ENCODE measurements around the gene POLR3H.
"Not testable (repeated sequence)": the region's sequence is repeated elsewhere in the genome, so short reads cannot be mapped to it uniquely, and the experiment has no call there.

Gene POLR3H, protein sequence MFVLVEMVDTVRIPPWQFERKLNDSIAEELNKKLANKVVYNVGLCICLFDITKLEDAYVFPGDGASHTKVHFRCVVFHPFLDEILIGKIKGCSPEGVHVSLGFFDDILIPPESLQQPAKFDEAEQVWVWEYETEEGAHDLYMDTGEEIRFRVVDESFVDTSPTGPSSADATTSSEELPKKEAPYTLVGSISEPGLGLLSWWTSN

DNA sequence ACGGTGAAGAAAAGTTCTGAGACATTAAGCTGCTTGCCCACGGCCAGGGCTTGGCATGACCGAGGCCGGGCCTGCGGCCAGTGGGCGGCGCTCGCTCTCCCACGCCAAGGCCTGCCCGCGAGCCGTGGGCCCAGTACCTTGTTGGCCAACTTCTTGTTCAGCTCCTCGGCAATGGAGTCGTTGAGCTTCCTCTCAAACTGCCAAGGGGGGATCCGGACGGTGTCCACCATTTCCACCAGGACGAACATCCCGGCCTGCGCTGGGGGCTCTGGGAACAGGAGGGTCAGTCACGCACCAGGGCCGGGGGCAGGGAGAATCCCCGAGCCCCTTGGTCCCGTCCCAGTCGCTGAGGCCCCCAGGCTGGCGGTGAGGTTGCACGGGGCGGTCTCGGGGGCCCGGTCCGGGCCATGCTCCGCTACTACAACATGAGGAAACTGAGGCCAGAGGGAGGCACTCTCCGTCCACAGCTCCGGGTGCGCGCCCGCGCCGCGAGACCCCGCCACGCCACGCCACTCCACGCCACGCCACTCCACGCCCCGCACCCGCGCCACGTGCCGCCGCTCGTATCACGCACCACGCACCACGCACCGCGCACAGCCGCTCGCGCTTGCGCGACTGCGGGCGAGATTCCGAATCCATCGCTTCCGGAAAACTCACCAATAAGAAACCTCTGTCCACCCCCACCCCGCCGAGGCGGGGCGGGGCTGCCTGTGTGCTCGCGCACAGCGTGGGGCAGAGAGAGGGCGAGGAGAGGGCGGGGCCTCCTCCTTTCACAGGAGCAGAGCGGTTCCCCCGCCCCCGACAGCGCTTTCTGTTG is at the start of gene POLR3H:
POLR3H (minus strand) TSS at position 617 of the 817 bp plus-strand sequence; CDS start at position 248, 369 bp downstream.
- peak; percentile 74 to 99 (median 96) for DNase-seq

DNA sequence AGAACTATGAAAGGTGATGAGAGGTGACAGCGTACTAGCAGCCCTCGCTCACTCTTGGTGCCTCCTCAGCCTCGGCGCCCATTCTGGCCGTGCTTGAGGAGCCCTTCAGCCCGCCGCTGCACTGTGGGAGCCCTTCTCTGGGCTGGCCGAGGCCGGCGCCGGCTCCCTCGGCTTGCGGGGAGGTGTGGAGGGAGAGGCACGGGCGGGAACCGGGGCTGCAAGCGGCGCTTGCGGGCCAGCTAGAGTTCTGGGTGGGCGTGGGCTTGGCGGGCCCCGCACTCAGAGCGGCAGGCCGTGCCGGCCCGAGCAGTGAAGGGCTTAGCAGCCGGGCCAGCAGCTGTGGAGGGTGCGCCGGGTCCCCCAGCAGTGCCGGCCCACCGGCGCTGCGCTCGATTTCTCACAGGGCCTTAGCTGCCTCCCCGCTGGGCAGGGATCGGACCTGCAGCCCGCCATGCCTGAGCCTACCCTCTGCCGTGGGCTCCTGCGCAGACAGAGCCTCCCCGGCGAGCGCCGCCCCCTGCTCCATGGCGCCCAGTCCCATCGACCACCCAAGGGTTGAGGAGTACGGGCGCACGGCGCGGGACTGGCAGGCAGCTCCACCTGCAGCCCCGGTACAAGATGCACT is 49.2 kb upstream of the POLR3H start:
- not testable (repeated sequence) for DNase-seq

DNA sequence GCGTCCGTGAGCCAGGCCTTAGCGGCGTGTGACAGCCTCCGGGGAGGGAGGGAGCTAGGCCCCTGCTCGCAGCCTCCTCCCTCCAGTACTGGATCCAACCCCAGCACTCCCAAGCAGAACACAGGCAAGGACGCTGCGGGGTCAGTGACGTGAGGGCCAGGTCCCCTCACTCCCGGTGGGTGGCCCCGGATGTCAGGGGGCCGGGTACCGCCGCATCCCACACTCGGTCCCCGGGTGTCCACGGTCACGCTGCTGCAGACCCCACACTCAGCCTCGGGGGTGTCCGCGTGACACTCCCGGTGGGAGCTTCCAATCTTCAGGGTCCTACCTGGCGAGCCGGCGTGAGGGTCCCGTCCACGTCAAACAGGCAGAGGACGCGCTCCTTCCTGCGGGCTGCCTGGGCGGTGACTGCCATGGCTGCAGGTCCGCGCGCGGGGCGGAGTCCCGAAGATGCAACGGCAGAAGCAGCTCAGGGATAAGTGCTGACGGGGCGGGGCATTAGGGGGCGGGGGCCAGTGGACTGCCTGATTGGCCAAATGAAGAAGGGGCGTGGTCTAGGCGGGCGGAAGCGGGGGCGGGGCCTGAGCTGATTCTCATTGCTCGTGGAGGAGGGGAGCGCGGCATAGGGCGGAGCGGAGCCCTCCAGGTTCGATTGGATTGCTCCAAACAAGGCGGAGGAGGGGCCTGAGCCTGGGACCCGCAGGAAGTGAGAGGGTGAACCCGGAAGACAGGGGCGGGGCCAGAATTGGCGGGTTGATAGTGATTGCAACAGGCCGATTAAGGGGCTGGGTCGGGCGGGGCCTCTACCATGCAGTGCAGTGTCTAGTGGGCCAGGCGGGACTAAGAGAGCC is 45.3 kb upstream of the POLR3H start, which contains the start of gene PMM1:
PMM1 (minus strand) TSS at position 450 of the 851 bp plus-strand sequence; CDS start at position 415, 35 bp downstream.
- peak; percentile 73 to 100 (median 100) for DNase-seq

DNA sequence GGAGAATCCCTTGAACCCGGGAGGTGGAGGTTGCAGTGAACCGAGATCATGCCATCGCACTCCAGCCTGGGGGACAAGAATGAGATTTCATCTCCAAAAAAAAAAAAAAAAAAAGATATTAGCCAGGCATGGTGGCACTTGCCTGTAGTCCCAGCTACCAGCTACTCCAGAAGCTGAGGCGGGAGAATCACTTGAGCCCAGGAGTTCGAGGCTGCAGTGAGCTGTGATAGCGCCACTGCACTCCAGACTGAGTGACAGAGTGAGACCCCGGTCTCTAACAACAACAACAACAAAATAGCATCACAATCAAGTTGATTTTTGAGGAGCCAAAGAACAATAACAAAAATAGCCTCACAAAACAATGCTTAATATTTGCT is 43.1 kb upstream of the POLR3H start:
- no peak for DNase-seq

DNA sequence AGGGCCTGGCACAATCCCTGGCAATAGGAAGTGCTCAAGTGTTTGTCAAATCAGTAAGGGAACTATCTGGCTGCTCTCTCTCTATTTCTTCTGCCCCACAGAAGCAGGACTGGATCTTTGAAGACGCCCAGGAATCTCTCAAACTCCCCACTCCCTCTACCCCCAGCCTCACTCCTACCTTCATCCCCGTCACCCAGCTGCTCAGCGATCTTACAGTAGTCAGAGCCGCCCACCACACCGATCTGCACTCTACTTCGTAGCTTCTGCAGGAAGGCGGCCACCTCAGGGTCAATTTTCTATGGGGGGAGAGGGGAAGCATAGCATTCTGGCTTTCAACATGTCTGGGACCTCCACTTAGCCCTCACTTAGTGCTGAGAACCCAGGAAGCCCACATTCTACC is 41.6 kb upstream of the POLR3H start:
- no peak for DNase-seq

DNA sequence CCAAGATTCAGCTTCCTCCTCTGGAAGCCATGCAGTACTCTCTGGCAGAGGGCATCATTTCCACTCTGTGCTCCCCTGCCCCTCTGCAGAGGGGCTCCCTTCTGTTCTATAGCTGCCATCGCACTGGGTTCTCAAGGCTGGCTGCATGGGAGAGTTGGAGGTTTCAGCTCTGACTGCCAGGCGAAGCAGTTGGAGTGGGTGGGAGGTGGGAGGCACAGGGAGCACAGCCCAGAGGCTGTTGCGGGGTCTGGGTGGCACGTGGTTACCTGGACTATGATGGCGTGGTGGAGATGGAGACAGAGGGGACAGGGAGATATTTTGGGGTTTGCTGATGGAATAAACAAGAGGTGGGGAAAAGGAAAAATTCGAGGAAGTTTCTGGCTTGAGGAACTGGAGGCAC is 40.6 kb upstream of the POLR3H start:
- no peak for DNase-seq

DNA sequence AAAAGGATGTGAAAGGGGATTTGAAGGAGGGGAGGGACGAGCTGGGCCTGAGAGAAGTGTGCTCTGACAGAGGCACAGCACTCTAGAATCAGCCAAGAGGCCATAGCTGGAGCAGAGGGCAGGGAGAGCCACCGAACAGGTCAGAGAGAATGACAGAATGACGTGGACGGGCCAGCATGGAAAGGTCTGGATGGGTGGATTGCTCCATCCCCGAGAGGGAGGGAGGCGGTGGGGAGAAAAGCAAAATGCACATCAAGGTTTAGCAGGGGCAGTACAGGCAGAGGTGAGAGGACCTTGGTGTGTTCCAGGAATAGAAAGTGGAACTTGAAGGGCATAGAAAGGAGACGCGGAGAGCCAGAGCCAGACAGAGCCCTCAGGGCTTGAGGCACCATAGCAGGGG is 38.4 kb upstream of the POLR3H start:
- no peak for DNase-seq

DNA sequence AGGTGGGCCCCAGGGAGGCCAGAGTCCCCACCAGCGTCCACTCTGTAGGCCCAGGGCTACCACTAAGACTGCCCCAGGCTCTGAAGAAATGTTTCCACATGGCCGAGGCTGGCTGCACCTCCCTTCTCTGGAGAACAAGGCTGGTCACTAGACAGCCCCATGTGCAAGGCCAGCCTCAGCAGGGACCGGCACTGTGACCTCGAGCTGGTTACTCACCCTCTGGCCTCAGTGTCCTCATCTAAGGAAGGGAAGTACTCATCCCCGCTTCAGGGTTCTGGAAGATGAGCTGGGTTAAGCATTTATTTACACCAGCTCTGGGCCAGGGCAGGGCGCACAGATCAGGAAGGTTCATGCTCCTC is 35.7 kb upstream of the POLR3H start:
- no peak for DNase-seq

DNA sequence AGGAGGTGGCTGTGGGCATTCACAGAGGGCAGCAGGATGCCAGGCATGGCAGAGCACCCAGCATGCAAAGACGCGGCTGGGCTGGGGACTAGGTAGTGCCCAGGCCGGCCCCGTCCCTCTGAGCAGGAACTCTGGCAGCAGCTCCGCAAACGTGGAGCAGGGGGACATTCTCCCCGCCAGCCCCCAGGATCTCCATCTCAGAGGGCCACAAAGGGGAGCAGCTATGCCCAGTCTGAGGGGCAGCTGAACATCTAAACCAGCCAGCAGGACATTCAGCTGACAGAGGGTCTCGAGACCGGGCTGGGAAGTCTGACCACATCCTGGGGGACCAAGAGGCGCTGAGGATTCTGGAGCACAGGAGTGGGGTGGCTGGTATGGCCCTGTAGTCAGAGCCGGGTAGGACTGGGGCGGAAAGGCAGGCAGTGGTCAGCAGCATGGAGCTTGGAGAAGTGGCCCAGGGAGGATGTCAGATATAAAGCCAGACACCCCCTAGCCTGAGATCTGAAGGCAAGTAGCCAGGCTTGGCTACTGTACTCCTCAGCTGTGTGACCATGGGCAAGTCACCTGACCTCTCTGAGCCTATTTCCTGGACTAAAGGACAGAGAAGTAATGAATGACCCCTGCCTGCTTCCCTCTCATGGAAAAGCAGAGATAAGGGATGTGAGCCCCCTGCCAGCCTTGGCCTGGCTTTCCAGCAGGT is 35.2 kb upstream of the POLR3H start:
- no peak for DNase-seq

DNA sequence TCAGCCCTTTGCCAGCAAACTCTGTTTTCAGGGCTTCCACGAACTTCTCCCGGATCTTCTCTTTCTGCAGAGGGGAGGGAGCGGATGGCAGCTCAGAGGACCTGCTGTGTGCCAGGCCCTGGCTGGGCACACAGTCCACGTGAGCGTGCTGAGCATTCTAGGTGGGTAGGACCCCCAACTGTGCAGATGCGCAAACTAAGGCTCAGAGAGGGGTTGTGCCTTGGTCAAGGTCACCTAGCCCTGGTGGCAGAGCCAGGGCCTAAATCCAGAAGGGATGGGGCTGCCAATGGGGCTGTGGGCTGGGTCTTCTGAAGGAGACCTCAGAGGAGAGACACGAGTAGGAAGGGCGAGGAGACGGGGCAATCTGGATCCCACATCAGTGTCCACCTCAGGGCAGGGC is 34.5 kb upstream of the POLR3H start:
- peak in 2 of 56 donors; percentile 17 to 18 for DNase-seq

DNA sequence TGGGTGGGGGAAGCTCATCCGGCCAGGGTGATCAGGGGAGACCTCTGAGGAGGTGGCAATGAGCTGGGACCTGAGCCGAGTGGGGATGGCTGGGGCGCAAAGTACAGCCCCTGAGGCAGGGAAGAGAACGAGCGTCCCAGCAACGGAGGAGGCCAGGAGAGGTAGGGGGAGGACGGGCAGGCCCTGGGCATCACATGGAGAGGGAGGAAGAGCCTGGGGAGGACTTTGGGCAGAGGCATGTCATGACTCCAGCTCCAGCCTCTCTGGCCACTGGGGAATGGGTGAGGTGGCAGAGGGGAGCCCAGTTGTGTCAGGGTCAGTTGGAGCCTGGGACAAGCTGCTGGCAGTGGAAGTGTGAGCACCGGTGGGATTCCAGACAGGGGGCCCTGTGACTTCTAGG is 33.8 kb upstream of the POLR3H start:
- DNase-seq, result no peak

DNA sequence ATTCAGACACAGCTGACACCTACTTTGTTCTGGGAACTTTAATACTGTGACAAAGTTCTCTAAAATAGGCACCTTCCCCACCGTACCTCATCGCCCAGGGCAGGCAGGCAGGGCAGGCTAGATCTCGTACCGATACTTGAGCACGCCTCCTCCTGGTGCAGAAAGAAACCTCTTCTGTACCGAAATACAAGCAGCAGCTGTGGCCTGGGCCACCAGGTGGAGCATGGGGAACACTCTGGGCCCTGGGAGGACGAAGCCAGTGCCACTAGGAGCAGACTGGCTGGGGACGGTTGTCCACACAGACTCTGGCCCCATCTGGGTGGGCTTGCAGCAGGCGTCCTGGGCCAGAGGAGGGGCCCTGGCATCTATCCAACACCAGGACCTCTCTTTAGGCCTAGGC is 32.6 kb upstream of the POLR3H start:
- peak in 11 of 56 donors; percentile 7 to 48 (median 24) for DNase-seq

DNA sequence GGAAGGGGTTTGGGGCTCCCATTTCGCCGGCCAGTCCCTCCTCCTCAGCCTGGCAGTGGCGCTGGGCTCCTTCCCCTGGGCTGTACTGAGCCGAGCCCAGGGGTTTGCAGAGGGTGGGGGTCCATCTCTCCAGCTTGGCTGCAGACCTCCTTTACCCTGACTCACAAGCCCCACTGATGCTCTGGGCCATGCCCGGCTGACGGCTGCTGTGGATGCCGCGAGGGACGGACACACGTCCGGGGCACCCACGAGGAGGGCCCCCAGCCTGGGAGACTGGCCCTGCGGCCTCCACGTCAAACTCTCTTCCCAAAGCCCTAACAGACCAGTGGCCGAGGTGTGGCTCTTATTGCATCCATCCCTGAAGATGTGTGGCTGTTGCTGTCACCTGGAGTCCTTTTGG is 31.3 kb upstream of the POLR3H start:
- DNase-seq, result no peak

DNA sequence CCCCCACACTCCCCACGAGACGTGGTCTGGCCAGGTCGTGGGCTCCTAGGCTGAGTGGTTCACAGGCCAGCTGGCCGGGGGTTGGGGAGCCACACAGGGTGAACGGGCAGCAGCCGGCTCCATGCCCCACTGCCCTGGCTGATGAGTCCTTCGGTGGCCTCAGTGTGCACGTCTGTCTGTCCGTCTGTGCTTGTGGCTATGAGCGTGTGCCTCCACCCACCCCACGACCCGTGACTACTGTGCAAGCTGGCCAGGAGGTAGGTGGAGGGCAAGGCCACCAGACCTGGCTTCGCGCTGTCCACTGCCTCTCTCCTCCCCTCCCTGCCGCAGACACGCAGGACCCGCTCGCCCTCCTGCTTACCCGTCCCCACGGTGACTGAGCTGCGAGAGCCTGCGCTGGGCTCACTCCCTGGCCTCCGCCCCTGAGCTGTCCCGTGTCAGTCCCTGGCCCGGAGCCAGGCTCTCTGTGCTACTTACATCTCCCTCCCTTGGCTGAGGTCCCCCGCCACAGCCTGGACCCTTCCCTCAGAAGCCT is 30.6 kb upstream of the POLR3H start:
- peak in 20 of 56 donors; percentile 16 to 65 (median 44) for DNase-seq

DNA sequence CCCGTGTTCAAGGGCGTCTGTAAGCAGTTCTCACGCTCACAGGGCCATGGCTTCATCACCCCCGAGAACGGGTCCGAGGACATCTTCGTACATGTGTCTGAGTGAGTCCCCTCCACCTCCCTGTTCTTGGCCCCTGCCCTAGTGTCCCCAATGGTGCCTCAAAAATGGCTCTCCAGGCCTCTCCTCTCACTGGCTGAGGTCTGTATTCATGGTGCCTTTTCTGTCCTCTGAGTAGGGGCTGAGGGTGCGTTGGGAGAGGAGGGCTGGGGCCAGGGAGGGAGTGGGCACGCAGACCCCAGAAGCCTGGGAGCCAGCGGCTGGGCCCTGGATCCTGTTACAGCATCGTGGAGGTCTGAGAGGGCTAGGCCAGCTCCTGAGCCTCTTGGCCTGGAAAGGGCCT is 29.4 kb upstream of the POLR3H start:
- no peak for DNase-seq

DNA sequence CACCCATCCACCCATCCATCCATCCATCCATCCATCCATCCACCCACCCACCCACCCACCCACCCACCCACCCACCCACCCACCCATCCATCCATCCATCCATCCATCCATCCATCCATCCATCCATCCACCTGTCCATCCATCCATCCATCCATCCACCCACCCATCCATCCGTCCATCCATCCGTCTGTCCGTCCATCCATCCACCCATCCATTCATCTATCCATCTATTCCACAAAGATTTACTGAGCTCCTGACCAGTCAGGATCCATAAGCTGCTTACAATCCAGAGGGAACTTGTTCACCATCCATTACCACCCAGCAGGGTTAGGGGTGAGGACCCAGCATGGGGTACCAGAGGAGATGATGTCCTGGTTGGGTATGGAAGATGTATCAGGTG is 28.0 kb upstream of the POLR3H start:
- DNase-seq, result not testable (repeated sequence)

DNA sequence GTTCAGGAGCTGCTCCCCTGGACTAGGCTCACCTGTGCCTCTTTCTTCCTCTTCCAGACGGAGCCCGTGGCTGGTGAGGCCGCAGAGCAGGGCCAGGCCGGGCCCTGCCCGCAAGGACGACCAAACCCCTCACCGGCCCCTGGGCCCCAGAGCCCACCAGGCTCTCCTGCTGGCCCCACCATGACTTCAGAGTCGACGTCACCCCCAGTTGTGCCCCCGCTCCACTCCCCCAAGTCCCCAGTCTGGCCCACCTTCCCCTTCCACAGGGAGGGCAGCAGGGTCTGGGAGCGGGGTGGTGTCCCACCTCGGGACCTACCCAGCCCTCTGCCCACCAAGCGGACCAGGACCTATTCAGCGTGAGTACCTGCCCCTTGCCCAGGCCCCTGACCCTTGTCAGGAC is 27.5 kb upstream of the POLR3H start:
- no peak for DNase-seq

DNA sequence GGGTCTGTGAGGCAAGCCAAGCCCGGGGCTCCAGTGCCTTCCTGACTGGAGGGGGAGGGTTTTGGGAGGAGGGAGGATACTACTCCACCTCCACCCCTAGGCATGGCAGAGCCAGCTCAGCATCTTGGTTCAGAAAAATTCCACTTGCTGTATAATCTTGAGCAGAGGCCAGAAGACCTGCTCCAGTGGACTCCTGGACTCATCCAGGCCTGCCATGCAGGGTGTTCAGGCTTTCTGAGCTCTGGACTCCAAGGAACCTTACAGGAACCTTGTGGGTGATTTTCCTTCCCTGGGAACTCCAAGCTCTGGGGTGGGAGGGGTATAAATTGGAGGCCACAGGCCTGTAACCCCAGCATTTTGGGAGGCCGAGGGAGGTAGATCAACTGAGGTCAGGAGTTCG is 26.0 kb upstream of the POLR3H start:
- DNase-seq, result no peak

DNA sequence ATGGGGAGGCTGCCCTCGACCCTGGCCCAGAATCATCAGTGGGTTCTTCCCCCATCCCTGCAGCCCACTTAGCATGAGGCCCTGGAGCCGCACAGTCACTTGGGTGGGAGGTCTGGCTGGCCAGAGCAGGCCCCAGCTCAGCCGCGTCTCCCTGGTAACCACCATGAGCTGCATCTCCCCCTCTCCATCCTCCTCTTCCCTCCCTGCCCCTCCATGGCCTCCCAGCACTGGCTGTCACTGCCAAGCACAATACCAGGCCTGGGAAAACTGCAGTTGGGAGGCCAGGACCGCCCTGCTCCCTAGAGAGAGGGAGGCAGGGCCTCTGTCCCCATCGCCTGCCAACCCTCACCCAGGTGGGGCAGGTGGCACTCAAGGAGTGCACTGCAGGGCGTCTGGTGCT is 24.5 kb upstream of the POLR3H start:
- peak in 5 of 56 donors; percentile 12 to 33 (median 26) for DNase-seq

DNA sequence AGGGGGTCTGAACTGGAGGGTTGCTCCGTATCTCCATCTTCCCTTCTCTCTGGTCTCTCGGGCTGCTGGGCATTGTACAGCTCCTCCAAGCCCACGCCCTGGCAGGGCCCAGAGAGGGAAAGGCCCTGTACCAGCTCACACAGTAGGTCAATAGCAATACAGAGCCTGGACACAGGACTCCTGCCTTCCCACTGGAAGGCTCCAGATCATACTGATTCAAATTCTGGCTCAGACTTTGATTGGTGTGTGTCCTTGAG is 23.2 kb upstream of the POLR3H start:
- no peak for DNase-seq
